GM23338 (cell line): ENCODE measurements around the gene HLA-DOA.

Experiments used
- CREB1 ChIP-seq: fragments of 250-450 bp; sonication (Bioruptor Pico); IDR thresholded peaks from 2 replicates; pipeline ENCODE4 v1.5.0; 2020; ENCODE audit warnings: low read depth, mild to moderate bottlenecking, moderate library complexity
- ETS1 ChIP-seq: IDR thresholded peaks from 2 replicates; pipeline ENCODE4 v1.6.1; 2016; ENCODE audit warnings: antibody characterized with exemption
- EZH2 ChIP-seq: fragments of 200-600 bp; sonication (generic); IDR thresholded peaks from one replicate; pipeline ENCODE4 v1.8.0; 2017; ENCODE audit warnings: antibody characterized with exemption, mild to moderate bottlenecking, low read depth; ENCODE audit not compliant: unreplicated experiment
- EZH2phosphoT487 ChIP-seq: fragments of 200-600 bp; sonication (generic); IDR thresholded peaks from one replicate; pipeline ENCODE4 v1.8.1; 2018; ENCODE audit warnings: antibody characterized with exemption; ENCODE audit not compliant: unreplicated experiment
- JUNB ChIP-seq: IDR thresholded peaks from one replicate; pipeline ENCODE4 v1.6.1; 2016; ENCODE audit warnings: antibody characterized with exemption; ENCODE audit not compliant: unreplicated experiment
- POLR2AphosphoS5 ChIP-seq: IDR thresholded peaks from 2 replicates; pipeline ENCODE4 v1.6.1; 2016; ENCODE audit warnings: antibody characterized with exemption, low read depth
- ZNF114 ChIP-seq: fragments of 250-450 bp; sonication (Bioruptor Pico); IDR thresholded peaks from 2 replicates; pipeline ENCODE4 v1.5.0; 2020; ENCODE audit warnings: mild to moderate bottlenecking, moderate library complexity
- ZNF331 ChIP-seq: fragments of 250-450 bp; sonication (Bioruptor Pico); IDR thresholded peaks from 2 replicates; pipeline ENCODE4 v1.5.0; 2020; ENCODE audit warnings: low read depth, mild to moderate bottlenecking, moderate library complexity
- TF ChIP-seq, protein P1 (sequence below): IDR thresholded peaks from one replicate; pipeline ENCODE4 v1.6.1; 2018; ENCODE audit warnings: antibody characterized with exemption; ENCODE audit not compliant: unreplicated experiment
- TF ChIP-seq, protein P2 (sequence below), 2 experiments: fragments of 200-600 bp in 1 of 2; sonication (generic) in 1 of 2; conservative IDR thresholded peaks; 2 replicates each; pipeline versions ENCODE4 v1.5.1 to v1.6.1; 2016 to 2017; ENCODE audit warnings: antibody characterized with exemption in 2 of 2, low read depth in 2 of 2, mild to moderate bottlenecking in 2 of 2, moderate library complexity in 1 of 2
- TF ChIP-seq, protein P3 (sequence below): fragments of 250-450 bp; sonication (Bioruptor Pico); IDR thresholded peaks from 2 replicates; pipeline ENCODE4 v1.5.0; 2020; ENCODE audit warnings: mild to moderate bottlenecking, moderate library complexity

DNA sequence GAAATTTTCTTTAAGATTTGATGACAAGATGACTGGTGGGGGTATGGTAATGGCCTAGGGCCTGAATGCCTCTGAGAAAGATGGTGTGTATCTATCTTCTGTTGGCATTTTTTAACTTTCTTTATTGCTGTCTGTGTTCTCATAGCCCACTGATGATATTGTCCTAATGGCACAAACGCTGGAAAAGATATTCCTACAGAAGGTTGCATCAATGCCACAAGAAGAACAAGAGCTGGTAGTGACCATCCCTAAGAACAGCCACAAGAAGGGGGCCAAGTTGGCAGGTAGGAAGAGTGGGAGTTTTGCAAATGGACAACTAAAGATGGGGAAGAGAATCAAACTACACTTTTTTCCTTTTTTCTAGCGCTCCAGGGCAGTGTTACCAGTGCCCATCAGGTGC is 33.5 kb downstream of the HLA-DOA start:
- TF ChIP-seq, protein P1, sequence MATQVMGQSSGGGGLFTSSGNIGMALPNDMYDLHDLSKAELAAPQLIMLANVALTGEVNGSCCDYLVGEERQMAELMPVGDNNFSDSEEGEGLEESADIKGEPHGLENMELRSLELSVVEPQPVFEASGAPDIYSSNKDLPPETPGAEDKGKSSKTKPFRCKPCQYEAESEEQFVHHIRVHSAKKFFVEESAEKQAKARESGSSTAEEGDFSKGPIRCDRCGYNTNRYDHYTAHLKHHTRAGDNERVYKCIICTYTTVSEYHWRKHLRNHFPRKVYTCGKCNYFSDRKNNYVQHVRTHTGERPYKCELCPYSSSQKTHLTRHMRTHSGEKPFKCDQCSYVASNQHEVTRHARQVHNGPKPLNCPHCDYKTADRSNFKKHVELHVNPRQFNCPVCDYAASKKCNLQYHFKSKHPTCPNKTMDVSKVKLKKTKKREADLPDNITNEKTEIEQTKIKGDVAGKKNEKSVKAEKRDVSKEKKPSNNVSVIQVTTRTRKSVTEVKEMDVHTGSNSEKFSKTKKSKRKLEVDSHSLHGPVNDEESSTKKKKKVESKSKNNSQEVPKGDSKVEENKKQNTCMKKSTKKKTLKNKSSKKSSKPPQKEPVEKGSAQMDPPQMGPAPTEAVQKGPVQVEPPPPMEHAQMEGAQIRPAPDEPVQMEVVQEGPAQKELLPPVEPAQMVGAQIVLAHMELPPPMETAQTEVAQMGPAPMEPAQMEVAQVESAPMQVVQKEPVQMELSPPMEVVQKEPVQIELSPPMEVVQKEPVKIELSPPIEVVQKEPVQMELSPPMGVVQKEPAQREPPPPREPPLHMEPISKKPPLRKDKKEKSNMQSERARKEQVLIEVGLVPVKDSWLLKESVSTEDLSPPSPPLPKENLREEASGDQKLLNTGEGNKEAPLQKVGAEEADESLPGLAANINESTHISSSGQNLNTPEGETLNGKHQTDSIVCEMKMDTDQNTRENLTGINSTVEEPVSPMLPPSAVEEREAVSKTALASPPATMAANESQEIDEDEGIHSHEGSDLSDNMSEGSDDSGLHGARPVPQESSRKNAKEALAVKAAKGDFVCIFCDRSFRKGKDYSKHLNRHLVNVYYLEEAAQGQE: no peak
- TF ChIP-seq, protein P2, sequence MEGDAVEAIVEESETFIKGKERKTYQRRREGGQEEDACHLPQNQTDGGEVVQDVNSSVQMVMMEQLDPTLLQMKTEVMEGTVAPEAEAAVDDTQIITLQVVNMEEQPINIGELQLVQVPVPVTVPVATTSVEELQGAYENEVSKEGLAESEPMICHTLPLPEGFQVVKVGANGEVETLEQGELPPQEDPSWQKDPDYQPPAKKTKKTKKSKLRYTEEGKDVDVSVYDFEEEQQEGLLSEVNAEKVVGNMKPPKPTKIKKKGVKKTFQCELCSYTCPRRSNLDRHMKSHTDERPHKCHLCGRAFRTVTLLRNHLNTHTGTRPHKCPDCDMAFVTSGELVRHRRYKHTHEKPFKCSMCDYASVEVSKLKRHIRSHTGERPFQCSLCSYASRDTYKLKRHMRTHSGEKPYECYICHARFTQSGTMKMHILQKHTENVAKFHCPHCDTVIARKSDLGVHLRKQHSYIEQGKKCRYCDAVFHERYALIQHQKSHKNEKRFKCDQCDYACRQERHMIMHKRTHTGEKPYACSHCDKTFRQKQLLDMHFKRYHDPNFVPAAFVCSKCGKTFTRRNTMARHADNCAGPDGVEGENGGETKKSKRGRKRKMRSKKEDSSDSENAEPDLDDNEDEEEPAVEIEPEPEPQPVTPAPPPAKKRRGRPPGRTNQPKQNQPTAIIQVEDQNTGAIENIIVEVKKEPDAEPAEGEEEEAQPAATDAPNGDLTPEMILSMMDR (conservative IDR thresholded peaks at IDR 0.05; ENCODE audit: low read depth in 2 of 2): no peak
- TF ChIP-seq EZH2: no peak
- TF ChIP-seq POLR2AphosphoS5: no peak
- no peak for TF ChIP-seq ZNF114
- no peak for TF ChIP-seq ZNF331
- no peak for TF ChIP-seq JUNB
- TF ChIP-seq EZH2phosphoT487: no peak
- TF ChIP-seq, protein P3, sequence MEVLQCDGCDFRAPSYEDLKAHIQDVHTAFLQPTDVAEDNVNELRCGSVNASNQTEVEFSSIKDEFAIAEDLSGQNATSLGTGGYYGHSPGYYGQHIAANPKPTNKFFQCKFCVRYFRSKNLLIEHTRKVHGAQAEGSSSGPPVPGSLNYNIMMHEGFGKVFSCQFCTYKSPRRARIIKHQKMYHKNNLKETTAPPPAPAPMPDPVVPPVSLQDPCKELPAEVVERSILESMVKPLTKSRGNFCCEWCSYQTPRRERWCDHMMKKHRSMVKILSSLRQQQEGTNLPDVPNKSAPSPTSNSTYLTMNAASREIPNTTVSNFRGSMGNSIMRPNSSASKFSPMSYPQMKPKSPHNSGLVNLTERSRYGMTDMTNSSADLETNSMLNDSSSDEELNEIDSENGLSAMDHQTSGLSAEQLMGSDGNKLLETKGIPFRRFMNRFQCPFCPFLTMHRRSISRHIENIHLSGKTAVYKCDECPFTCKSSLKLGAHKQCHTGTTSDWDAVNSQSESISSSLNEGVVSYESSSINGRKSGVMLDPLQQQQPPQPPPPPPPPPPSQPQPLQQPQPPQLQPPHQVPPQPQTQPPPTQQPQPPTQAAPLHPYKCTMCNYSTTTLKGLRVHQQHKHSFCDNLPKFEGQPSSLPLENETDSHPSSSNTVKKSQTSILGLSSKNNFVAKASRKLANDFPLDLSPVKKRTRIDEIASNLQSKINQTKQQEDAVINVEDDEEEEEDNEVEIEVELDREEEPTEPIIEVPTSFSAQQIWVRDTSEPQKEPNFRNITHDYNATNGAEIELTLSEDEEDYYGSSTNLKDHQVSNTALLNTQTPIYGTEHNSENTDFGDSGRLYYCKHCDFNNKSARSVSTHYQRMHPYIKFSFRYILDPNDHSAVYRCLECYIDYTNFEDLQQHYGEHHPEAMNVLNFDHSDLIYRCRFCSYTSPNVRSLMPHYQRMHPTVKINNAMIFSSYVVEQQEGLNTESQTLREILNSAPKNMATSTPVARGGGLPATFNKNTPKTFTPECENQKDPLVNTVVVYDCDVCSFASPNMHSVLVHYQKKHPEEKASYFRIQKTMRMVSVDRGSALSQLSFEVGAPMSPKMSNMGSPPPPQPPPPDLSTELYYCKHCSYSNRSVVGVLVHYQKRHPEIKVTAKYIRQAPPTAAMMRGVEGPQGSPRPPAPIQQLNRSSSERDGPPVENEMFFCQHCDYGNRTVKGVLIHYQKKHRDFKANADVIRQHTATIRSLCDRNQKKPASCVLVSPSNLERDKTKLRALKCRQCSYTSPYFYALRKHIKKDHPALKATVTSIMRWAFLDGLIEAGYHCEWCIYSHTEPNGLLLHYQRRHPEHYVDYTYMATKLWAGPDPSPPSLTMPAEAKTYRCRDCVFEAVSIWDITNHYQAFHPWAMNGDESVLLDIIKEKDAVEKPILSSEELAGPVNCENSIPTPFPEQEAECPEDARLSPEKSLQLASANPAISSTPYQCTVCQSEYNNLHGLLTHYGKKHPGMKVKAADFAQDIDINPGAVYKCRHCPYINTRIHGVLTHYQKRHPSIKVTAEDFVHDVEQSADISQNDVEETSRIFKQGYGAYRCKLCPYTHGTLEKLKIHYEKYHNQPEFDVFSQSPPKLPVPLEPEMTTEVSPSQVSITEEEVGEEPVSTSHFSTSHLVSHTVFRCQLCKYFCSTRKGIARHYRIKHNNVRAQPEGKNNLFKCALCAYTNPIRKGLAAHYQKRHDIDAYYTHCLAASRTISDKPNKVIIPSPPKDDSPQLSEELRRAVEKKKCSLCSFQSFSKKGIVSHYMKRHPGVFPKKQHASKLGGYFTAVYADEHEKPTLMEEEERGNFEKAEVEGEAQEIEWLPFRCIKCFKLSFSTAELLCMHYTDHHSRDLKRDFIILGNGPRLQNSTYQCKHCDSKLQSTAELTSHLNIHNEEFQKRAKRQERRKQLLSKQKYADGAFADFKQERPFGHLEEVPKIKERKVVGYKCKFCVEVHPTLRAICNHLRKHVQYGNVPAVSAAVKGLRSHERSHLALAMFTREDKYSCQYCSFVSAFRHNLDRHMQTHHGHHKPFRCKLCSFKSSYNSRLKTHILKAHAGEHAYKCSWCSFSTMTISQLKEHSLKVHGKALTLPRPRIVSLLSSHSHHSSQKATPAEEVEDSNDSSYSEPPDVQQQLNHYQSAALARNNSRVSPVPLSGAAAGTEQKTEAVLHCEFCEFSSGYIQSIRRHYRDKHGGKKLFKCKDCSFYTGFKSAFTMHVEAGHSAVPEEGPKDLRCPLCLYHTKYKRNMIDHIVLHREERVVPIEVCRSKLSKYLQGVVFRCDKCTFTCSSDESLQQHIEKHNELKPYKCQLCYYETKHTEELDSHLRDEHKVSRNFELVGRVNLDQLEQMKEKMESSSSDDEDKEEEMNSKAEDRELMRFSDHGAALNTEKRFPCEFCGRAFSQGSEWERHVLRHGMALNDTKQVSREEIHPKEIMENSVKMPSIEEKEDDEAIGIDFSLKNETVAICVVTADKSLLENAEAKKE (CRISPR knock-in tag): no peak
- TF ChIP-seq CREB1 (CRISPR knock-in tag): no peak
- TF ChIP-seq ETS1: no peak
